ENCODE measurements around the gene WNT9B.

Gene WNT9B

GRCh38 chr17:46862949-46863348 lies 11.6 kb downstream of the WNT9B start:
- no peak for TF ChIP-seq MAX (IDR thresholded peaks at IDR 0.05)
- no peak for TF ChIP-seq TCF12 (IDR thresholded peaks at IDR 0.05; ENCODE audit: low read depth)
- no peak for TF ChIP-seq USF1 (IDR thresholded peaks at IDR 0.05)
- TF ChIP-seq EGR1 (IDR thresholded peaks at IDR 0.05), result no peak

- no peak for TF ChIP-seq EP300 (IDR thresholded peaks at IDR 0.05; ENCODE audit: borderline replicate concordance)
- TF ChIP-seq USF1 (IDR thresholded peaks at IDR 0.05), result no peak
- no peak for TF ChIP-seq REST (IDR thresholded peaks at IDR 0.05; ENCODE audit: low read depth)
- TF ChIP-seq TAF1 (IDR thresholded peaks at IDR 0.05; ENCODE audit: low read depth), result no peak
- no peak for TF ChIP-seq TCF12 (IDR thresholded peaks at IDR 0.05; ENCODE audit: low read depth)
- no peak for TF ChIP-seq CREB1 (IDR thresholded peaks at IDR 0.05; ENCODE audit: low read depth)
- no peak for TF ChIP-seq CEBPB (IDR thresholded peaks at IDR 0.05)
- TF ChIP-seq YY1 (IDR thresholded peaks at IDR 0.05; ENCODE audit: low read depth), result no peak
- no peak for TF ChIP-seq MAX (IDR thresholded peaks at IDR 0.05)
- no peak for TF ChIP-seq RAD21 (IDR thresholded peaks at IDR 0.05; ENCODE audit: low read depth)
- no peak for TF ChIP-seq ZBTB7A (IDR thresholded peaks at IDR 0.05; ENCODE audit: low read depth)
- no peak for TF ChIP-seq EGR1 (IDR thresholded peaks at IDR 0.05)
- TF ChIP-seq FOXM1 (IDR thresholded peaks at IDR 0.05; ENCODE audit: borderline replicate concordance, low read depth), result no peak
- no peak for TF ChIP-seq TEAD4 (IDR thresholded peaks at IDR 0.05)
- TF ChIP-seq NFIC (IDR thresholded peaks at IDR 0.05), result no peak
Observed at GRCh38 chr17:46863383-46864121, 12.2 kb downstream of the WNT9B start.

DNA sequence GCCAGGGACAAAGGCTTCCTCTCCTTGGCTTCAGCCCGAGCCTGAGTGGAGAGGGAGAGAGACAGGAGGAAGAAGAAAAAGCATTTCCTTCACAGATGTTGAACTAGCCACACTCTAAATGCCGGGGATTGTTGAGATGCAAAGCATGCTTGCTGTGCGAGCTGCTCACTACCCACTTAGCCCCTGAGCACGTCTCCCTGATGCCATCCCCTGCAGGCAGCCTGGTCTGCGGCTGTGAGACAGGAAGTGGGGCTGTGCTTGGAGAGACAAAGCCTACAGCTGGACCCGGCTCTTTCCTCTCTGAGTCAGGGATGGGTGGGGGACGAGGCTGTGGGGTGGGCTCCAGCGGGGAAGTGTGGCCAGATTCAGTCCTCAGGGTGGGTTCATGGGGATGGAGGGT lies 13.7 kb downstream of the WNT9B start:
- no peak for TF ChIP-seq ZBTB7A (IDR thresholded peaks at IDR 0.05; ENCODE audit: low read depth)
- TF ChIP-seq USF1 (IDR thresholded peaks at IDR 0.05), result no peak
- TF ChIP-seq CEBPB (IDR thresholded peaks at IDR 0.05), result no peak
- no peak for TF ChIP-seq TAF1 (IDR thresholded peaks at IDR 0.05; ENCODE audit: low read depth)

GRCh38 chr17:46866325-46866724 lies 14.9 kb downstream of the WNT9B start:
- TF ChIP-seq TAF1 (IDR thresholded peaks at IDR 0.05; ENCODE audit: low read depth), result no peak

DNA sequence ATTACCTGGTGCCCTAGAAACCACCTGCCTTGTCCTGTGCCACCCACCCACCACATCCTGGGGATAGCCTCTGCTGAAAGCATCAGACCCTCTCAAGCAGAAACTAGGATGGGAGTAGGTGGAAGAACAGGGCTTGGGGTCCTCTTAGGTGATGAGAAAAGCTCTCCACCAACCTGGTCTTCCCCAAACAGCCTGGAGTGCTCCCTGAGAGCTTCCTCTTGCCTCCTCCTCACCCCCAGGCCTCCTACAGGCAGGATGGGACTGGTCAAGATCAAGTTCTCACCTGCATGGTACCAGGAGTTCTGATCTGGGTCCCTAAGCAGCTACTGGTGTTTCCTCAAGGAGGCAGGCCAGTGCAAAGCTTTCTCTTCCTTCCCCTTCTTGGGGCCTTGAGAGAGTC lies 15.4 kb downstream of the WNT9B start:
- TF ChIP-seq CEBPB (IDR thresholded peaks at IDR 0.05), result no peak
- TF ChIP-seq NFIC (IDR thresholded peaks at IDR 0.05), result no peak
- no peak for TF ChIP-seq YY1 (IDR thresholded peaks at IDR 0.05; ENCODE audit: low read depth)
- no peak for TF ChIP-seq ZBTB7A (IDR thresholded peaks at IDR 0.05; ENCODE audit: low read depth)
- TF ChIP-seq USF1 (IDR thresholded peaks at IDR 0.05), result no peak
- TF ChIP-seq EGR1 (IDR thresholded peaks at IDR 0.05), result no peak
- no peak for TF ChIP-seq TEAD4 (IDR thresholded peaks at IDR 0.05)
- no peak for TF ChIP-seq EP300 (IDR thresholded peaks at IDR 0.05; ENCODE audit: borderline replicate concordance)
- TF ChIP-seq REST (IDR thresholded peaks at IDR 0.05; ENCODE audit: low read depth), result no peak
- no peak for TF ChIP-seq TAF1 (IDR thresholded peaks at IDR 0.05; ENCODE audit: low read depth)
- no peak for TF ChIP-seq CREB1 (IDR thresholded peaks at IDR 0.05; ENCODE audit: low read depth)
- TF ChIP-seq RAD21 (IDR thresholded peaks at IDR 0.05; ENCODE audit: low read depth), result no peak
- TF ChIP-seq FOXM1 (IDR thresholded peaks at IDR 0.05; ENCODE audit: borderline replicate concordance, low read depth), result no peak
- no peak for TF ChIP-seq TCF12 (IDR thresholded peaks at IDR 0.05; ENCODE audit: low read depth)
- TF ChIP-seq MAX (IDR thresholded peaks at IDR 0.05), result no peak

Data from Ishikawa (cell line).